RKO (cell line): ENCODE data around the gene CCL23.

Source experiments
- DNase-seq: peaks from one replicate; pipeline ENCODE4 v3.0.0-alpha.2; 2016; ENCODE audit warnings: low spot score

The CCL23 gene

GRCh38 chr17:35969558-35970380, 48.0 kb downstream of the CCL23 start:
- peak; percentile 79 for DNase-seq

DNA sequence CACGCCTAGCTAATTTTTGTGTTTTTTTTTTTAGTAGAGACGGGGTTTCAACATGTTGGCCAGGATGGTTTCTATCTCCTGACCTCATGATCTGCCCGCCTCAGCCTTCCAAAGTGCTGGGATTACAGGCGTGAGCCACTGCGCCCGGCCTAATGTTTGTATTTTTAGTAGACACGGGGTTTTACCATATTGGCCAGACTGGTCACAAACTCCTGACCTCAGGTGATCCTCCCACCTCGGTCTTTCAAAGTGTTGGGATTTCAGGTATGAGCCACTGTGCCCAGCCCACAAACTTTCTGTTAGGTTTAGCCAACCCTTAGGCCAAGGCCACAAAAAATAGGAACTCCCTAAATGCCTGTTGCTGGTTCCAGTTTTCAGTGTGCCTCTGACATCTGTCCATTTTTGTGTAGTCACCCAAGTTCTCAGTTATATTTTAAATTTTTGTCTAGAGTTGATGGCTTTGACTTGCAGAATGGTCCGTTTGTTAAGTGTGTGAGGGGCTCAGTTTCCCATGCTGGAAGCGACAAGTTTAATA, 49.2 kb downstream of the CCL23 start:
- no peak for DNase-seq

DNA sequence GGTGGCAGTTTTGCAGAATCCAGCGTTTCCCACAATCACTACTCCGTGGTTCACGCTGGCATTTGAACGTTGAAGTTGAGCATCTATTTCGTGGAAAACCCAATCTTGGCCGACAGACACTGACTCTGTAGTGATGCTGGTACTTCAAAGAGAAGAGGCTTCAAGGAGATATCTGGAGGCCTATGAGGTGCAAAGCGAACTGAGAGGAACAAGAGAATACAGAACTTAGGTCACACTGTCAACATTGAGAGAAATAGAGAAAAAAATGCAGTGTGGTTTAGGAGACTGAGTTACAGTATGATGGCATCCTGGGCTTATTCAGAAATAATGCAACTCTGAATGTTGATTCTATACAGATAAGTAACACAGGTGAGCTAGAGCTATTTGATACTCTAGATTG, 52.5 kb downstream of the CCL23 start:
- DNase-seq: no peak

- no peak for DNase-seq
These were observed 54.1 kb downstream of the CCL23 start for GRCh38 chr17:35963663-35964062.
